B cell (primary cell): ENCODE results near the gene COA8. TPM values are rescaled to one million over a fixed set of nuclear protein-coding genes. Genes with fewer than 3 reads are reported as not detected.

ENCODE experiments used
- ATAC-seq: fragments of 200-7000 bp; cut with Tn5 transposase; one replicate; pipeline ENCODE4 v1.10.0; 2021; ENCODE audit warnings: low read depth, mild to moderate bottlenecking, moderate number of reproducible peaks, moderate library complexity
- CTCF ChIA-PET: fragments of 350-600 bp; sonication (Branson Sonifier 250); formaldehyde crosslinking; loops from one replicate; lab custom pipeline; 2021; ENCODE audit warnings: antibody characterized with exemption, inconsistent platforms; lab: Charles Lee
- POLR2A ChIA-PET: fragments of 350-600 bp; sonication (Branson Sonifier 250); formaldehyde crosslinking; loops from one replicate; lab custom pipeline; 2021; ENCODE audit warnings: antibody characterized with exemption; lab: Charles Lee
- DNase-seq: peaks from one replicate; pipeline ENCODE4 v3.0.0; 2013
- H2AFZ ChIP-seq: 2 replicates; pipeline ENCODE4 v1.6.1; 2012; ENCODE audit warnings: mild to moderate bottlenecking, low read depth, low read length; ENCODE audit not compliant: insufficient read depth, poor library complexity, severe bottlenecking
- H3K27ac ChIP-seq, 2 donors: 1 replicate in 1 of 2; 2 replicates in 1 of 2; pipeline ENCODE4 v1.5.1; 2012 to 2013; ENCODE audit warnings: low read length in 2 of 2, mild to moderate bottlenecking in 2 of 2, moderate library complexity in 1 of 2
- H3K27me3 ChIP-seq, 4 experiments: fragments of 200-600 bp in 1 of 4; sonication (generic) in 1 of 4; replicated peaks in 1 of 4; 1 replicate in 2 of 4; 2 replicates in 2 of 4; pipeline versions ENCODE4 v1.6.1 to v1.7.0; 2013 to 2016; ENCODE audit warnings: low read length in 3 of 4, mild to moderate bottlenecking in 2 of 4, mixed read lengths in 1 of 4, moderate library complexity in 1 of 4; ENCODE audit not compliant: insufficient read depth in 4 of 4, control insufficient read depth in 3 of 4; ENCODE audit errors: control extremely low read depth in 1 of 4
- H3K36me3 ChIP-seq, 2 experiments: replicated peaks in 1 of 2; 1 replicate in 1 of 2; 2 replicates in 1 of 2; pipeline versions ENCODE4 v1.6.1 to v1.7.1; 2013; ENCODE audit warnings: low read length in 1 of 2; ENCODE audit not compliant: insufficient read depth in 2 of 2, control insufficient read depth in 1 of 2; ENCODE audit errors: control extremely low read depth in 1 of 2, extremely low read depth in 1 of 2
- H3K4me1 ChIP-seq, 2 donors: fragments of 200-600 bp in 1 of 2; sonication (generic) in 1 of 2; 1 replicate in 1 of 2; 2 replicates in 1 of 2; pipeline versions ENCODE4 v1.5.1 to v1.6.1; 2013 to 2017; ENCODE audit warnings: low read length in 2 of 2; ENCODE audit not compliant: control insufficient read depth in 2 of 2, insufficient read depth in 2 of 2
- H3K4me2 ChIP-seq: replicated peaks from 2 replicates; pipeline ENCODE3; 2012; ENCODE audit warnings: mild to moderate bottlenecking, low read depth, low read length; ENCODE audit not compliant: poor library complexity, severe bottlenecking
- H3K4me3 ChIP-seq, 5 experiments: fragments of 200-600 bp in 1 of 5; sonication (generic) in 1 of 5; 1 replicate in 3 of 5; 2 replicates in 2 of 5; pipeline versions ENCODE4 v1.5.1 to v1.7.0; 2011 to 2016; ENCODE audit warnings: low read length in 4 of 5, mild to moderate bottlenecking in 4 of 5, low read depth in 2 of 5, control low read depth in 1 of 5, moderate library complexity in 1 of 5; ENCODE audit not compliant: insufficient read depth in 1 of 5; ENCODE audit errors: control extremely low read depth in 1 of 5, extremely low read depth in 1 of 5
- H3K79me2 ChIP-seq: fragments of 200-600 bp; sonication (generic); one replicate; pipeline ENCODE4 v1.6.0; 2016; ENCODE audit warnings: low read length; ENCODE audit not compliant: control insufficient read depth, insufficient read depth
- H3K9ac ChIP-seq: fragments of 200-600 bp; sonication (generic); 2 replicates; pipeline ENCODE4 v1.6.1; 2017; ENCODE audit warnings: mild to moderate bottlenecking, low read length, moderate library complexity
- H3K9me3 ChIP-seq, 3 donors: one replicate each; pipeline versions ENCODE4 v1.6.1 to v1.7.1; 2013; ENCODE audit warnings: low read length in 2 of 3; ENCODE audit not compliant: control insufficient read depth in 2 of 3, insufficient read depth in 1 of 3; ENCODE audit errors: control extremely low read depth in 1 of 3
- H4K20me1 ChIP-seq: 2 replicates; pipeline ENCODE4 v1.6.0; 2012; ENCODE audit warnings: mild to moderate bottlenecking, low read length; ENCODE audit not compliant: insufficient read depth, control insufficient read depth, poor library complexity, severe bottlenecking
- H3K27ac Mint-ChIP-seq: one replicate; pipeline ENCODE4 v1.8.0; 2021; ENCODE audit warnings: mixed read lengths
- H3K27me3 Mint-ChIP-seq: one replicate; pipeline ENCODE4 v1.8.0; 2021; ENCODE audit warnings: mixed read lengths
- H3K4me1 Mint-ChIP-seq: one replicate; pipeline ENCODE4 v1.8.0; 2021; ENCODE audit warnings: mixed read lengths
- H3K4me3 Mint-ChIP-seq: one replicate; pipeline ENCODE4 v1.8.0; 2021; ENCODE audit warnings: mixed read lengths
- H3K9me3 Mint-ChIP-seq: one replicate; pipeline ENCODE4 v1.8.0; 2022; ENCODE audit warnings: mixed read lengths; ENCODE audit not compliant: insufficient read depth
- CTCF ChIP-seq: fragments of 200-600 bp; IDR thresholded peaks from one replicate; pipeline ENCODE4 v1.8.0; 2022; ENCODE audit warnings: antibody characterized with exemption, mild to moderate bottlenecking
- EZH2 ChIP-seq: IDR thresholded peaks from 2 replicates; pipeline ENCODE4 v1.6.1; 2012; ENCODE audit warnings: borderline replicate concordance, low read depth, mild to moderate bottlenecking, moderate library complexity, low read length; ENCODE audit not compliant: insufficient read depth, poor library complexity, severe bottlenecking
- WGBS: methylation state at CpG from one replicate; pipeline ENCODE4 v1.1.5; 2013; ENCODE audit warnings: missing lambda C conversion rate; ENCODE audit not compliant: insufficient coverage; 5-methylcytosine and 5-hydroxymethylcytosine counted together
- intact Hi-C: fragments of 100-400 bp; cut with micrococcal nuclease; formaldehyde crosslinking; loops from one replicate; pipeline ENCODE4 v1.10.0; 2022
- polyA plus RNA-seq: library from polyadenylated mRNA; depleted of rRNA; stranded (reverse); fragments of >200 nt; gene quantifications from 2 replicates; pipeline ENCODE4 v1.2.3, GENCODE V29; 2012
- total RNA-seq, 2 donors: library from RNA; stranded (reverse); fragments of 120-200 nt in 1 of 2; gene quantifications; 1 replicate in 1 of 2; 2 replicates in 1 of 2; pipeline versions ENCODE4 v1.2.3 to v1.2.4, GENCODE V29; 2013 to 2022

COA8 gene
- total and polyA plus RNA-seq, 2 donors (not counting 1 experiment from before 2014, with no cell fraction given), result 7.5 to 24.9 TPM

- H3K79me2 ChIP-seq, result peaks cover 24% of the 10 kb centered on the region
- WGBS, result 97% methylated on average over 31 of the region's 32 CpGs
- H3K27me3 ChIP-seq, result no peaks in the 10 kb centered on the region
- peaks cover 34% of the 10 kb centered on the region for H4K20me1 ChIP-seq
- H3K4me1 Mint-ChIP-seq, result peaks cover 32% of the 10 kb centered on the region
- ATAC-seq, result no peak
- H3K36me3 ChIP-seq, result peaks cover 0 to 11% of the 10 kb centered on the region in 2 experiments
- no peaks in the 10 kb centered on the region for H3K9me3 ChIP-seq
- no peaks in the 10 kb centered on the region for H3K9me3 Mint-ChIP-seq
- no peak overlapping the region for H3K4me2 ChIP-seq
- intact Hi-C loops, result no loop called here
- H3K4me1 ChIP-seq, result peaks cover 24 to 35% of the 10 kb centered on the region in 2 donors
- DNase-seq, result no peak
- H3K27ac Mint-ChIP-seq, result no peak overlapping the region
- no peak overlapping the region for H3K4me3 ChIP-seq
- H3K9ac ChIP-seq, result no peak overlapping the region
- no peak overlapping the region for H3K4me3 Mint-ChIP-seq
- ChIA-PET CTCF (interaction anchor here (0.6 to 6.2 kb wide), 3 partner anchors 13 to 180 kb away, joined by 3 to 33 read pairs (median 4); no protein-coding TSS in a partner anchor), POLR2A (no interaction called here)
- no peaks in the 10 kb centered on the region for H3K27me3 Mint-ChIP-seq
- H3K27ac ChIP-seq, result no peak overlapping the region
- H2AFZ ChIP-seq, result no peak overlapping the region
- TF ChIP-seq EZH2, result no peak
- TF ChIP-seq CTCF, result no peak
These were observed 30.3 kb upstream of the COA8 start for GRCh38 chr14:103532216-103533136.
